ENCODE measurements around the gene IFI30. TPM values are rescaled to one million over a fixed set of nuclear protein-coding genes. Genes with fewer than 3 reads are reported as not detected.

IFI30 gene
- total and polyA plus RNA-seq, 4 donors, result 60.2 to 130 (median 109) TPM

DNA sequence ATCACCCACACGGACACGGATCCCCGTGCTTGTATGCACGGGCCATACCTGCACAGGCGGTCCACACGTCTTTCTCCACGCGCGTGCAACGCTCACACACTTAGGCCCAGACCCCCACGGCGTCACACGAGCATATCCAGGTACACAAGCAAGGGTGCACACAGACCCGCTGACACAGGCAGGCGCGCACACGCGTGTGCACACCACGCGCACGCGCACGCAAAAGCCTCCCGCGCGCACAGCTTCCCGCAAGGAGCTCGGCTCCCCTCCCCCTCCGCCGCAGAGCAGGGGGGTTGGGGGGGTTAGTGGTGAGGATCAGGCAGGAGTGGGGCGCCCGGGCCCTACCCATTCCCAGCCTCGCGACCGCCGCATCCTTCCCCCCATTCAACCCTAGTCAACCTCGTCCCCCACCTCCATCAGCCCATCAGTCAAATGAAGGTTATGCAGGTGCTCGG, 29.8 kb downstream of the IFI30 start (continued):
- TF ChIP-seq, protein P1, sequence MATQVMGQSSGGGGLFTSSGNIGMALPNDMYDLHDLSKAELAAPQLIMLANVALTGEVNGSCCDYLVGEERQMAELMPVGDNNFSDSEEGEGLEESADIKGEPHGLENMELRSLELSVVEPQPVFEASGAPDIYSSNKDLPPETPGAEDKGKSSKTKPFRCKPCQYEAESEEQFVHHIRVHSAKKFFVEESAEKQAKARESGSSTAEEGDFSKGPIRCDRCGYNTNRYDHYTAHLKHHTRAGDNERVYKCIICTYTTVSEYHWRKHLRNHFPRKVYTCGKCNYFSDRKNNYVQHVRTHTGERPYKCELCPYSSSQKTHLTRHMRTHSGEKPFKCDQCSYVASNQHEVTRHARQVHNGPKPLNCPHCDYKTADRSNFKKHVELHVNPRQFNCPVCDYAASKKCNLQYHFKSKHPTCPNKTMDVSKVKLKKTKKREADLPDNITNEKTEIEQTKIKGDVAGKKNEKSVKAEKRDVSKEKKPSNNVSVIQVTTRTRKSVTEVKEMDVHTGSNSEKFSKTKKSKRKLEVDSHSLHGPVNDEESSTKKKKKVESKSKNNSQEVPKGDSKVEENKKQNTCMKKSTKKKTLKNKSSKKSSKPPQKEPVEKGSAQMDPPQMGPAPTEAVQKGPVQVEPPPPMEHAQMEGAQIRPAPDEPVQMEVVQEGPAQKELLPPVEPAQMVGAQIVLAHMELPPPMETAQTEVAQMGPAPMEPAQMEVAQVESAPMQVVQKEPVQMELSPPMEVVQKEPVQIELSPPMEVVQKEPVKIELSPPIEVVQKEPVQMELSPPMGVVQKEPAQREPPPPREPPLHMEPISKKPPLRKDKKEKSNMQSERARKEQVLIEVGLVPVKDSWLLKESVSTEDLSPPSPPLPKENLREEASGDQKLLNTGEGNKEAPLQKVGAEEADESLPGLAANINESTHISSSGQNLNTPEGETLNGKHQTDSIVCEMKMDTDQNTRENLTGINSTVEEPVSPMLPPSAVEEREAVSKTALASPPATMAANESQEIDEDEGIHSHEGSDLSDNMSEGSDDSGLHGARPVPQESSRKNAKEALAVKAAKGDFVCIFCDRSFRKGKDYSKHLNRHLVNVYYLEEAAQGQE (IDR thresholded peaks at IDR 0.05), result no peak
- no peak for TF ChIP-seq SP1 (IDR thresholded peaks at IDR 0.05)
- TF ChIP-seq TAF1 (conservative IDR thresholded peaks at IDR 0.05), result no peak

DNA sequence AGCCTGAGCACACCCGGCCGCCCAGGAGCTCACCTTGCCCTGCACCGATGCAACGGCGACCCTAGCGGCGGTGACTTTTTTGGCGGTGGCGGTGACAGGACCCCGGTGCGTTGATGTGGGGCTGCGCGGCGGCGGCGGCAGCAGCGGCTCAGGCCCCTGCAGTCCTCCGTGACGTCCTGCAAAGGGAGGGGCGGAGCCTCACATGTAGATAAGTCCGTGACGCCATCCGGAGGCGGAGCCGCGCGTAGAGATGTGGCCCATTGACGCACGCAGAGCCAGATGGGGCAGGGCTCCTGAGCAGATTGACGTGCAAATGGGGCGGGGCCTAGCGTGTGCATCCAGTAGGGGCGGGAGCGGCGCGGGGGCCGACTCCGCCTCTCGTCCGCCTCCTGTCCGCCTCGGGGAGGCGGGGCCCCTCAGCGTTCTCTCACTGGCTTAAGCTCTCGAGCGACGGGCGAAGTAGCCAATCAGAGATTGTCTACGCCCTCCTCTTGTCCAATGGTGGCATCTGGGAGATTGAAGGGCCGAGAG, 30.3 kb downstream of the IFI30 start, which contains the start of gene RAB3A:
Gene RAB3A, minus strand, starts transcription at position 180 of the 531 bp plus-strand sequence. CDS start 1,302 bp downstream, outside the sequence.
- peak; percentile 99 for DNase-seq (ENCODE audit: low spot score)
- under 1% methylated on average over 50 of the region's 50 CpGs for WGBS
- Histone ChIP-seq H3K27ac (ENCODE audit: low read depth in 1 of 2, low read length in 2 of 2) (peak within 1 kb of the TSS; percentile 81 to 89), H3K27me3 (ENCODE audit: control insufficient read depth in 4 of 4, insufficient read depth in 4 of 4, low read length in 3 of 4) (no peaks in the 10 kb centered on the region), H3K4me1 (ENCODE audit: control insufficient read depth in 4 of 4, insufficient read depth in 4 of 4, low read length in 3 of 4) (peaks cover 7 to 20% (median 13%) of the 10 kb centered on the region in 4 donors), H3K36me3 (ENCODE audit: control insufficient read depth in 4 of 4, insufficient read depth in 3 of 4, low read depth in 1 of 4, low read length in 3 of 4) (peaks cover 0 to 3% (median under 1%) of the 10 kb centered on the region in 4 donors), H3K9ac (ENCODE audit: low read depth in 1 of 2, low read length in 2 of 2) (peak within 1 kb of the TSS; percentile 75 to 96), H3K4me3 (ENCODE audit: low read depth in 1 of 3, low read length in 3 of 3) (peak within 1 kb of the TSS; percentile 65 to 85 (median 71)), H3K9me3 (ENCODE audit: control insufficient read depth in 4 of 4, low read length in 3 of 4) (no peaks in the 10 kb centered on the region)
- peak; percentile 100 for TF ChIP-seq SP1 (IDR thresholded peaks at IDR 0.05)
- TF ChIP-seq, protein P2, sequence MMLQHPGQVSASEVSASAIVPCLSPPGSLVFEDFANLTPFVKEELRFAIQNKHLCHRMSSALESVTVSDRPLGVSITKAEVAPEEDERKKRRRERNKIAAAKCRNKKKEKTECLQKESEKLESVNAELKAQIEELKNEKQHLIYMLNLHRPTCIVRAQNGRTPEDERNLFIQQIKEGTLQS (IDR thresholded peaks at IDR 0.05), result no peak
- no peak for TF ChIP-seq HNF4G (IDR thresholded peaks at IDR 0.05)
- peak in 1 of 2 donors; percentile 41 for TF ChIP-seq JUND (IDR thresholded peaks at IDR 0.05)
- no peak for TF ChIP-seq HNF4A (conservative IDR thresholded peaks at IDR 0.05)
- no peak for TF ChIP-seq RAD21 (IDR thresholded peaks at IDR 0.05)
- no peak for TF ChIP-seq FOXA2 (IDR thresholded peaks at IDR 0.05)
- no peak for TF ChIP-seq CTCF (IDR thresholded peaks at IDR 0.05; ENCODE audit: low read depth, low read length, missing input control)
- TF ChIP-seq EGR1 (IDR thresholded peaks at IDR 0.05; ENCODE audit: low read depth in 2 of 2), result no peak
- TF ChIP-seq, protein P3, sequence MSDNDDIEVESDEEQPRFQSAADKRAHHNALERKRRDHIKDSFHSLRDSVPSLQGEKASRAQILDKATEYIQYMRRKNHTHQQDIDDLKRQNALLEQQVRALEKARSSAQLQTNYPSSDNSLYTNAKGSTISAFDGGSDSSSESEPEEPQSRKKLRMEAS (IDR thresholded peaks at IDR 0.05), result no peak
- TF ChIP-seq FOXA1 (IDR thresholded peaks at IDR 0.05), result no peak
- peak in 1 of 2 donors; percentile 51 for TF ChIP-seq GABPA (IDR thresholded peaks at IDR 0.05 in 1 of 2, conservative IDR thresholded peaks at IDR 0.05 in 1 of 2)
- TF ChIP-seq, protein P1 (IDR thresholded peaks at IDR 0.05), result no peak
- TF ChIP-seq TAF1 (conservative IDR thresholded peaks at IDR 0.05), result no peak
- no peak for TF ChIP-seq RXRA (IDR thresholded peaks at IDR 0.05)
- no peak for TF ChIP-seq NR2F2 (IDR thresholded peaks at IDR 0.05)
- TF ChIP-seq YY1 (IDR thresholded peaks at IDR 0.05), result peak; percentile 90
- TF ChIP-seq, protein P4, sequence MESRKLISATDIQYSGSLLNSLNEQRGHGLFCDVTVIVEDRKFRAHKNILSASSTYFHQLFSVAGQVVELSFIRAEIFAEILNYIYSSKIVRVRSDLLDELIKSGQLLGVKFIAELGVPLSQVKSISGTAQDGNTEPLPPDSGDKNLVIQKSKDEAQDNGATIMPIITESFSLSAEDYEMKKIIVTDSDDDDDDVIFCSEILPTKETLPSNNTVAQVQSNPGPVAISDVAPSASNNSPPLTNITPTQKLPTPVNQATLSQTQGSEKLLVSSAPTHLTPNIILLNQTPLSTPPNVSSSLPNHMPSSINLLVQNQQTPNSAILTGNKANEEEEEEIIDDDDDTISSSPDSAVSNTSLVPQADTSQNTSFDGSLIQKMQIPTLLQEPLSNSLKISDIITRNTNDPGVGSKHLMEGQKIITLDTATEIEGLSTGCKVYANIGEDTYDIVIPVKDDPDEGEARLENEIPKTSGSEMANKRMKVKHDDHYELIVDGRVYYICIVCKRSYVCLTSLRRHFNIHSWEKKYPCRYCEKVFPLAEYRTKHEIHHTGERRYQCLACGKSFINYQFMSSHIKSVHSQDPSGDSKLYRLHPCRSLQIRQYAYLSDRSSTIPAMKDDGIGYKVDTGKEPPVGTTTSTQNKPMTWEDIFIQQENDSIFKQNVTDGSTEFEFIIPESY (IDR thresholded peaks at IDR 0.05), result no peak
